MM.1S (cell line): ENCODE data around the gene PLOD3.

Source experiments
- DNase-seq: peaks from one replicate; pipeline ENCODE4 v3.0.0-alpha.2; 2015
- H2AFZ ChIP-seq: fragments of 300-600 bp; sonication (generic); 2 replicates; pipeline ENCODE4 v1.6.0; 2016; ENCODE audit warnings: antibody characterized with exemption, low read length
- H3F3A ChIP-seq: fragments of 300-600 bp; sonication (generic); 2 replicates; pipeline ENCODE4 v1.6.1; 2016; ENCODE audit warnings: mild to moderate bottlenecking, antibody characterized with exemption, low read length, moderate library complexity, mixed read lengths; ENCODE audit not compliant: insufficient read depth
- H3K27ac ChIP-seq: fragments of 300-600 bp; sonication (generic); 2 replicates; pipeline ENCODE4 v1.5.1; 2016; ENCODE audit warnings: mild to moderate bottlenecking, low read length
- H3K27me3 ChIP-seq: fragments of 300-600 bp; sonication (generic); replicated peaks from 2 replicates; pipeline ENCODE4 v1.6.0; 2016; ENCODE audit warnings: low read length; ENCODE audit not compliant: insufficient read depth
- H3K36me3 ChIP-seq: fragments of 300-600 bp; sonication (generic); replicated peaks from 2 replicates; pipeline ENCODE4 v1.6.1; 2016; ENCODE audit warnings: mild to moderate bottlenecking, low read length, mixed read lengths; ENCODE audit not compliant: insufficient read depth
- H3K4me1 ChIP-seq: fragments of 300-600 bp; sonication (generic); 2 replicates; pipeline ENCODE4 v1.6.1; 2016; ENCODE audit warnings: low read length, mixed read lengths
- H3K4me2 ChIP-seq: fragments of 300-600 bp; sonication (generic); 2 replicates; pipeline ENCODE4 v1.6.0; 2016; ENCODE audit warnings: low read depth, low read length
- H3K4me3 ChIP-seq: fragments of 300-600 bp; sonication (generic); 2 replicates; pipeline ENCODE4 v1.5.1; 2016; ENCODE audit warnings: low read length, mixed read lengths
- H3K79me2 ChIP-seq: fragments of 300-600 bp; sonication (generic); 2 replicates; pipeline ENCODE4 v1.6.1; 2016; ENCODE audit warnings: mixed run types, low read length, mixed read lengths
- H3K9ac ChIP-seq: fragments of 300-600 bp; sonication (generic); 2 replicates; pipeline ENCODE4 v1.6.1; 2016; ENCODE audit warnings: low read length, mixed read lengths
- H3K9me2 ChIP-seq: fragments of 300-600 bp; sonication (generic); replicated peaks from 2 replicates; pipeline ENCODE4 v1.6.1; 2016; ENCODE audit warnings: mild to moderate bottlenecking, low read length, mixed read lengths; ENCODE audit not compliant: insufficient read depth
- H3K9me3 ChIP-seq: fragments of 300-600 bp; sonication (generic); replicated peaks from 2 replicates; pipeline ENCODE4 v1.6.1; 2016; ENCODE audit warnings: mild to moderate bottlenecking, low read length, mixed read lengths; ENCODE audit not compliant: insufficient read depth
- H4K20me1 ChIP-seq: fragments of 300-600 bp; sonication (generic); 2 replicates; pipeline ENCODE4 v1.6.1; 2016; ENCODE audit warnings: mild to moderate bottlenecking, low read length, moderate library complexity, mixed read lengths; ENCODE audit not compliant: insufficient read depth
- EZH2 ChIP-seq: fragments of 300-600 bp; sonication (generic); optimal IDR thresholded peaks from 2 replicates; pipeline ENCODE3; 2017; ENCODE audit warnings: low read depth, mild to moderate bottlenecking, antibody characterized with exemption, low read length, mixed read lengths
- EZH2phosphoT487 ChIP-seq: fragments of 300-600 bp; sonication (generic); IDR thresholded peaks from 2 replicates; pipeline ENCODE4 v1.6.1; 2018; ENCODE audit warnings: antibody characterized with exemption, low read length
- TF ChIP-seq, protein P1 (sequence below): fragments of 300-600 bp; sonication (generic); IDR thresholded peaks from 2 replicates; pipeline ENCODE4 v1.5.1; 2016; ENCODE audit warnings: antibody characterized with exemption, low read length, mixed read lengths

Gene PLOD3

DNA sequence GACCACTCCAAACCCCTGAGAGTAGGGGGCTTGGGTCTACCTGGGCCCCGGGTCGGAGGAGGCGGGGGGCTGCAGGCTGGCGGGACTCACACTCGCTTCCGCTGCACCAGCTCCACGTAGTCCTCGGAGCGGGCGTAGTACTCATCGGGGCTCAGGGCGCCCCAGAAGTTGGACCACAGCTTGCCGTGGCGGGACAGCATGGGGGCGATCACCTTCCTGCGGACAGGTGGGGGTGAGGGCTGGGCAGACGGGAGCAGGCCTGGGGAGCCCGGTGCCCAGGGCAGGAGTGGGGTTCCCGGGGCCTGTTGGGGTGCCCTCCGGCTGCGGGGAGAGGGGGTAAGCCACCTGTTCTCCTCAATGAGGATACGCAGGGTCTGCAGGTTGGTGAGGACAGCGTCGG lies 5.9 kb downstream of the PLOD3 start:
- no peaks in the 10 kb centered on the region for H4K20me1 ChIP-seq
- no peak for TF ChIP-seq EZH2phosphoT487
- no peak overlapping the region for H3K4me3 ChIP-seq
- H3K9me3 ChIP-seq, result no peaks in the 10 kb centered on the region
- H3K79me2 ChIP-seq, result peaks cover 5% of the 10 kb centered on the region
- no peak for DNase-seq
- H3K27ac ChIP-seq, result no peak overlapping the region
- H3K36me3 ChIP-seq, result no peaks in the 10 kb centered on the region
- H3K27me3 ChIP-seq, result no peaks in the 10 kb centered on the region
- H3K9me2 ChIP-seq, result no peaks in the 10 kb centered on the region
- H2AFZ ChIP-seq, result no peak overlapping the region
- H3K4me1 ChIP-seq, result no peaks in the 10 kb centered on the region
- H3K9ac ChIP-seq, result no peak overlapping the region
- H3F3A ChIP-seq, result no peaks in the 10 kb centered on the region
- no peak overlapping the region for H3K4me2 ChIP-seq

DNA sequence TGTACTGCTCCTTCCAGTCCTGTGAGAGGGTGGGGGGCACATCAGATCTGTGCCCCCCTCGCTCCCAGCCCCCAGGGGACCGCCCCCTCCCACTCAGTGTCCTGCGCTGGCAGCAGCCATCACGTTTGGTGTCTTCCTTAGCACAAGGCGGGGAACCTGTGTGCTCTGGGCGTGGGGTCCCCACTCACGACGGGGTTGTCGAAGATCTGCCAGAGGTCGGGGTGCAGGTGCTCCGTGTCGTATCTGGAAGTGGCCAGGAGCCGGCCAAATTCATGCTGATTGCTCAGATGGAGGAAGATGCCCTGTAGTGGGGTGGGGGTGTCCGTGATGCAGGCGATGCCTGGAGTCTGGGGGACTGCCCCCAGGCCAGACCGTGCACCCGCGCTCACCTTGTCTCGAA lies 7.2 kb downstream of the PLOD3 start:
- H3K4me2 ChIP-seq, result no peak overlapping the region
- H3K9ac ChIP-seq, result no peak overlapping the region
- H3K4me1 ChIP-seq, result no peaks in the 10 kb centered on the region
- H3K4me3 ChIP-seq, result no peak overlapping the region
- H2AFZ ChIP-seq, result no peak overlapping the region
- no peaks in the 10 kb centered on the region for H4K20me1 ChIP-seq
- no peaks in the 10 kb centered on the region for H3K79me2 ChIP-seq
- H3K9me3 ChIP-seq, result no peaks in the 10 kb centered on the region
- no peaks in the 10 kb centered on the region for H3K27me3 ChIP-seq
- no peaks in the 10 kb centered on the region for H3F3A ChIP-seq
- H3K27ac ChIP-seq, result no peak overlapping the region
- TF ChIP-seq EZH2phosphoT487 (no peak), EZH2 (no peak)
- TF ChIP-seq, protein P1, sequence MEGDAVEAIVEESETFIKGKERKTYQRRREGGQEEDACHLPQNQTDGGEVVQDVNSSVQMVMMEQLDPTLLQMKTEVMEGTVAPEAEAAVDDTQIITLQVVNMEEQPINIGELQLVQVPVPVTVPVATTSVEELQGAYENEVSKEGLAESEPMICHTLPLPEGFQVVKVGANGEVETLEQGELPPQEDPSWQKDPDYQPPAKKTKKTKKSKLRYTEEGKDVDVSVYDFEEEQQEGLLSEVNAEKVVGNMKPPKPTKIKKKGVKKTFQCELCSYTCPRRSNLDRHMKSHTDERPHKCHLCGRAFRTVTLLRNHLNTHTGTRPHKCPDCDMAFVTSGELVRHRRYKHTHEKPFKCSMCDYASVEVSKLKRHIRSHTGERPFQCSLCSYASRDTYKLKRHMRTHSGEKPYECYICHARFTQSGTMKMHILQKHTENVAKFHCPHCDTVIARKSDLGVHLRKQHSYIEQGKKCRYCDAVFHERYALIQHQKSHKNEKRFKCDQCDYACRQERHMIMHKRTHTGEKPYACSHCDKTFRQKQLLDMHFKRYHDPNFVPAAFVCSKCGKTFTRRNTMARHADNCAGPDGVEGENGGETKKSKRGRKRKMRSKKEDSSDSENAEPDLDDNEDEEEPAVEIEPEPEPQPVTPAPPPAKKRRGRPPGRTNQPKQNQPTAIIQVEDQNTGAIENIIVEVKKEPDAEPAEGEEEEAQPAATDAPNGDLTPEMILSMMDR, result no peak
- H3K36me3 ChIP-seq, result no peaks in the 10 kb centered on the region
- H3K9me2 ChIP-seq, result no peaks in the 10 kb centered on the region
- DNase-seq, result no peak

DNA sequence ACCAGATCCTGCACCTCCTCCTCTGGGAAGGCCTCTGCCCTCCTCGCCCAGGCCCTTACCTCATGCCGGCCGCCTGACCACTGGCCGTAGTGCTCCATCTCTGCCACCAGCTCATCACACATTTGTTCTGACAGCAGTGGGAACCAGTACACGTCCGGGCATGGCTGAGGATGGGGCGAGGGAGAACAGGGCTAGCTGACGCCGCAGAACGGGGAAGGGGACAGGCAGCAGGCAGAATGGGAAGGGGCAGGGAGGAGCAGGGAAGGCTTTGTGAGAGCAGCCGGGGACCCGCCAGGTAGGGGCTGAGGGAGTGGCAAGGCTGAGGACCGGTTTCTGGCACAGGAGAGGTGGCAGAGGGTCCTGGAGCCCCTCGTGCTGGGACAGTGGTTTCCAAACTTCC lies 8.6 kb downstream of the PLOD3 start:
- Histone ChIP-seq H3K4me3 (no peak overlapping the region), H2AFZ (no peak overlapping the region), H3K9me2 (no peaks in the 10 kb centered on the region), H3K9ac (no peak overlapping the region), H3K4me2 (no peak overlapping the region), H3K9me3 (no peaks in the 10 kb centered on the region), H3K79me2 (no peaks in the 10 kb centered on the region), H4K20me1 (no peaks in the 10 kb centered on the region), H3K27me3 (no peaks in the 10 kb centered on the region; the same call in 1 of the 2 replicates), H3K36me3 (no peaks in the 10 kb centered on the region), H3K27ac (no peak overlapping the region), H3F3A (no peaks in the 10 kb centered on the region), H3K4me1 (no peaks in the 10 kb centered on the region)
- TF ChIP-seq EZH2 (no peak), EZH2phosphoT487 (no peak)
- TF ChIP-seq, protein P1, result no peak
- DNase-seq, result no peak

DNA sequence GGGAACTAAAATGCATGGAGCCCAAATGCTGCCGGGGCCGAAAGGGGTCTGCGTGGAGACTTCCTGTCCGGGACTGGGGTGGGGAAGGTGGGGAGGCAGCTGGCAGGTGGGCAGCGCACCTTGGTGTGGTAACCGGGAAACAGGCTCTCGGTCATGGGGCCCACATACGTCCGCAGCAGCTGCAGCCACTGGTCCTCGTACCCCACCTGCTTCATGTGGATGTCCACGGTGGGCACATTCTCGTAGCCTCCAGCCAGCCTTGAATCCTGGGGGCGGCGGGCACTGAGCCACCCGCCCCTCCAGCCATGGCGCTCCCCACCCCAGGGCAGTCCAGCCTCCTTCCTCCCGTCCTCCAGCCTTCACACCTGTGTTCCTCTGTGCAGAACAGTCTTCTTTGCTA lies 9.9 kb downstream of the PLOD3 start:
- no peak overlapping the region for H3K4me3 ChIP-seq
- DNase-seq, result no peak
- no peaks in the 10 kb centered on the region for H4K20me1 ChIP-seq
- TF ChIP-seq, protein P1, result no peak
- no peak for TF ChIP-seq EZH2phosphoT487
- no peak for TF ChIP-seq EZH2
- H3K9me2 ChIP-seq, result no peaks in the 10 kb centered on the region
- no peaks in the 10 kb centered on the region for H3K9me3 ChIP-seq
- H3K79me2 ChIP-seq, result no peaks in the 10 kb centered on the region
- H3K27ac ChIP-seq, result no peak overlapping the region
- no peaks in the 10 kb centered on the region for H3F3A ChIP-seq
- H2AFZ ChIP-seq, result no peak overlapping the region
- H3K4me1 ChIP-seq, result no peaks in the 10 kb centered on the region
- no peak overlapping the region for H3K4me2 ChIP-seq
- no peak overlapping the region for H3K9ac ChIP-seq
- no peaks in the 10 kb centered on the region for H3K36me3 ChIP-seq
- peaks cover 11% of the 10 kb centered on the region for H3K27me3 ChIP-seq
